ENCODE data around the gene AMH. TPM values are rescaled to one million over a fixed set of nuclear protein-coding genes. Genes with fewer than 3 reads are reported as not detected.

Gene AMH
- total RNA-seq, 1 experiment from 2014 or later, result 5.8 TPM

GRCh38 chr19:2219726-2220125 is 29.4 kb upstream of the AMH start:
- no peak for DNase-seq (ENCODE audit: extremely low read depth, low read depth)

GRCh38 chr19:2221250-2221831 is 27.8 kb upstream of the AMH start:
- no peak for DNase-seq (ENCODE audit: extremely low read depth, low read depth)

GRCh38 chr19:2221918-2222317 is 27.2 kb upstream of the AMH start:
- no peak for DNase-seq (ENCODE audit: extremely low read depth, low read depth)

GRCh38 chr19:2223391-2223790 is 25.7 kb upstream of the AMH start:
- no peak for DNase-seq (ENCODE audit: extremely low read depth, low read depth)

GRCh38 chr19:2223959-2224358 is 25.2 kb upstream of the AMH start:
- DNase-seq (ENCODE audit: extremely low read depth, low read depth), result no peak

- no peak for DNase-seq (ENCODE audit: extremely low read depth, low read depth)
These were observed 24.3 kb upstream of the AMH start for GRCh38 chr19:2224754-2225349.

GRCh38 chr19:2225415-2226050 is 23.6 kb upstream of the AMH start:
- DNase-seq (ENCODE audit: extremely low read depth, low read depth), result no peak

- no peak for DNase-seq (ENCODE audit: extremely low read depth, low read depth)
These were observed 22.9 kb upstream of the AMH start for GRCh38 chr19:2226051-2226839.

GRCh38 chr19:2226840-2227360 is 22.2 kb upstream of the AMH start:
- DNase-seq (ENCODE audit: extremely low read depth, low read depth), result no peak

- no peak for DNase-seq (ENCODE audit: extremely low read depth, low read depth)
These were observed 21.5 kb upstream of the AMH start for GRCh38 chr19:2227415-2228156.

GRCh38 chr19:2228157-2229030 is 20.7 kb upstream of the AMH start:
- DNase-seq (ENCODE audit: extremely low read depth, low read depth), result no peak

- DNase-seq (ENCODE audit: extremely low read depth, low read depth), result no peak
These were observed 19.8 kb upstream of the AMH start for GRCh38 chr19:2229103-2230032.

- no peak for DNase-seq (ENCODE audit: extremely low read depth, low read depth)
These were observed 19.0 kb upstream of the AMH start for GRCh38 chr19:2230033-2230531.

GRCh38 chr19:2230807-2231533 is 18.2 kb upstream of the AMH start:
- DNase-seq (ENCODE audit: extremely low read depth, low read depth), result no peak

GRCh38 chr19:2231621-2232221 is 17.4 kb upstream of the AMH start:
- no peak for DNase-seq (ENCODE audit: extremely low read depth, low read depth)

GRCh38 chr19:2232286-2233151 is 16.6 kb upstream of the AMH start:
- no peak for DNase-seq (ENCODE audit: extremely low read depth, low read depth)
